ENCODE data around the gene PIEZO1.

GRCh38 chr16:88759245-88759975, 25.6 kb downstream of the PIEZO1 start:
- TF ChIP-seq CTCF (IDR thresholded peaks at IDR 0.05), result no peak
- no peak for TF ChIP-seq POLR2A (IDR thresholded peaks at IDR 0.05)

Data from heart left ventricle (tissue), 13 donors.